Peyer's patch (tissue), 4 donors: ENCODE measurements around the gene SLC23A3. TPM values are rescaled to one million over a fixed set of nuclear protein-coding genes. Genes with fewer than 3 reads are reported as not detected.

ENCODE experiments used
- DNase-seq, 3 donors: peaks; one replicate each; pipeline ENCODE4 v3.0.0-alpha.2; 2017 to 2019
- H3K27ac ChIP-seq, 4 donors: fragments of 200-600 bp; sonication (generic); one replicate each; pipeline ENCODE4 v1.5.1; 2016 to 2019
- H3K27me3 ChIP-seq, 2 donors: fragments of 200-600 bp; sonication (generic); one replicate each; pipeline ENCODE4 v1.5.1; 2019
- H3K36me3 ChIP-seq, 3 donors: fragments of 200-600 bp; sonication (generic); one replicate each; pipeline ENCODE4 v1.5.1; 2016 to 2019
- H3K4me1 ChIP-seq, 4 donors: fragments of 200-600 bp; sonication (generic); one replicate each; pipeline ENCODE4 v1.5.1; 2016 to 2019
- H3K4me3 ChIP-seq, 4 donors: fragments of 200-600 bp; sonication (generic); 1 replicate in 3 of 4; 2 replicates in 1 of 4; pipeline ENCODE4 v1.5.1; 2016 to 2019; ENCODE audit warnings: mild to moderate bottlenecking in 1 of 4
- H3K9me3 ChIP-seq, 4 donors: fragments of 200-600 bp; sonication (generic); one replicate each; pipeline ENCODE4 v1.5.1; 2016 to 2019; ENCODE audit warnings: mild to moderate bottlenecking in 1 of 4
- CTCF ChIP-seq, 6 experiments: fragments of 450-650 bp in 4 of 6; fragments of 200-600 bp in 2 of 6; sonication (generic) in 1 of 6; IDR thresholded peaks; one replicate each; pipeline ENCODE4 v1.5.1; 2017 to 2019; ENCODE audit warnings: antibody characterized with exemption in 6 of 6, mild to moderate bottlenecking in 3 of 6, moderate library complexity in 1 of 6
- POLR2A ChIP-seq, 2 donors: fragments of 450-650 bp; IDR thresholded peaks; one replicate each; pipeline ENCODE4 v1.5.1; 2017; ENCODE audit warnings: antibody characterized with exemption in 2 of 2, mild to moderate bottlenecking in 2 of 2, moderate library complexity in 2 of 2
- total RNA-seq, 4 donors: library from RNA; depleted of rRNA; stranded (reverse); fragments of >200 nt; gene quantifications; one replicate each; pipeline ENCODE4 v1.1.0, GENCODE V29; 2016

SLC23A3 gene
- total RNA-seq, 4 donors from 2014 or later, result 5.0 to 111 (median 62.8) TPM

DNA sequence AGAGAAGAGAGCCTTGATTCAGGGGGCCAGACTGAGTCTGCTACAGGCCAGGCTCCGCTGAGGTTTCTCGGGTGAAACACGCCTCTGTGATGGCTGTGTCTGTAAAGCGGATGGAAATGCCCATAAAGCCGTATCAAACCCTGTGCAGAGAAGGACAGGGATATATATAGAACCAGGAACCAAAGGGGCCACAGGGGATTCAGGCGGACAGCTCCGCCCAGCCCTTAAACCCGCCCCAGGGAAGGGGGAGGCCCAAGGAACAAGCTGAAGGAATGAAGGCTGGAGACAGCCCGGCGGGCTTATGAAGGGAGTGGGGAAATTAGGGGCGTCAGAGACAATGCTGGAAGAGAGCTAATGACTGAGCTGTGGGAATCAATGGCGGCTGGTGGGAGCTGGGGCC lies 51.3 kb downstream of the SLC23A3 start:
- TF ChIP-seq CTCF (IDR thresholded peaks at IDR 0.05) (no peak), POLR2A (IDR thresholded peaks at IDR 0.05) (no peak)
- peaks cover 0 to 5% (median 0%) of the 10 kb centered on the region in 3 donors for H3K36me3 ChIP-seq
- H3K4me3 ChIP-seq, result no peak overlapping the region
- DNase-seq, result no peak
- peaks cover 0 to 25% (median 0%) of the 10 kb centered on the region in 4 donors for H3K4me1 ChIP-seq
- no peaks in the 10 kb centered on the region for H3K27me3 ChIP-seq
- H3K27ac ChIP-seq, result no peak overlapping the region
- H3K9me3 ChIP-seq, result no peaks in the 10 kb centered on the region

- Histone ChIP-seq H3K27ac (peak overlapping the region in 1 of 4 donors; percentile 26), H3K27me3 (no peaks in the 10 kb centered on the region), H3K4me1 (peaks cover 0 to 31% (median 0%) of the 10 kb centered on the region in 4 donors), H3K36me3 (peaks cover 0 to 5% (median 0%) of the 10 kb centered on the region in 3 donors), H3K9me3 (no peaks in the 10 kb centered on the region), H3K4me3 (no peak overlapping the region)
- peak in 3 of 6 experiments; percentile 26 to 29 (median 27) for TF ChIP-seq CTCF (IDR thresholded peaks at IDR 0.05)
- no peak for TF ChIP-seq POLR2A (IDR thresholded peaks at IDR 0.05)
- no peak for DNase-seq
These were observed 52.8 kb downstream of the SLC23A3 start for GRCh38 chr2:219116776-219117646.

DNA sequence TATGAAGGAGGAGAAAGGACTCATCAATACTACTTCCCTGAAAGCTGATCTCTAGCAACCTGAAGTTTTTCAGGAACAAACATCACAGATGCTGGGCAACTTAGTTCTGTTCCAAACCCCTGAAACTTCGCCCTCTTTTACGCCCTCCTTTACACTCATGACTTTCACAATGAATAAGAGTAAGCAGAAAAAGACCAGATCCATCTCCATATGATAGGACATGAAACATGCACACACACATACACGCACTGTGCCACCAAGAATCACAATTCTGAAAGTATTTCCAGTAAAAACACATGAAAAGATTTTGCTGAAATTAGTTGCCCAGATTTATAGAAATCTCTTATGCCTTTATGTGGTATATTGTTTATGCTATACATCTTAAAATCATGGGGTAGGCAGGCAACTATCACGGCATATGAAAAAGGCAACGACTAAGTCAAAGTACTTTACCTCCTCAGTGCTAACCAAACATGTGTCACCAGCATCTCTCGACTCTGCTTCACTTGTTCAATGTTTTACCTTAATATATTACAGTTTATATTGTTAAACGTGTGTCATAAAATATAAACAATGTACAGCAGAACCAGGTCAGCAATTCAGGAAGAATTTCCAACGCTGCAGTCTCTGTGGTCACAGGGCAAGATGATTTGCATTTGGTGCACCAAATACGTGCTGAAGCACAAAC lies 57.0 kb downstream of the SLC23A3 start:
- Histone ChIP-seq H3K27me3 (no peaks in the 10 kb centered on the region), H3K4me1 (peaks cover 0 to 62% (median 0%) of the 10 kb centered on the region in 4 donors), H3K9me3 (no peaks in the 10 kb centered on the region), H3K4me3 (no peak overlapping the region), H3K27ac (peak overlapping the region in 2 of 4 donors; percentile 29 to 42), H3K36me3 (peaks cover 0 to 5% (median 0%) of the 10 kb centered on the region in 3 donors)
- no peak for DNase-seq
- TF ChIP-seq POLR2A (IDR thresholded peaks at IDR 0.05) (peak in 1 of 2 donors; percentile 23), CTCF (IDR thresholded peaks at IDR 0.05) (no peak)

DNA sequence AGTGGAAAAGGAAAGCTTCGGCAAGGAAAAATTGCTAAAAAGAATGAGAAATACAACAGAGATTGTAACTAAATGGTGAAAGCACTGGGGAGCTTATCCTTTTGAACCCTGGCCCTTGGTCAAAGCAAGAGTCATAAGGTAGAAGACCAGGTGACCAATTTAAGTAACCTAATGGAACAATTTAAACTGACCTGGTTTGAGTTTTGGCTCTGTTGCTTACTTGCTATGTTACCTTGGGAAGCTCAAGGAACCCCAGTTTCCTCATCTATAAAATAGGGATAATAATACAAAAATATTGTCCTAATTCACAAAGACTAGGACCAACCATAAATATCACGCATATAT lies 57.8 kb downstream of the SLC23A3 start:
- Histone ChIP-seq H3K4me1 (peaks cover 0 to 59% (median 0%) of the 10 kb centered on the region in 4 donors), H3K27me3 (no peaks in the 10 kb centered on the region), H3K4me3 (no peak overlapping the region), H3K9me3 (no peaks in the 10 kb centered on the region), H3K36me3 (peaks cover 0 to under 1% (median 0%) of the 10 kb centered on the region in 3 donors), H3K27ac (peak overlapping the region in 2 of 4 donors; percentile 29 to 42)
- no peak for DNase-seq
- TF ChIP-seq CTCF (IDR thresholded peaks at IDR 0.05) (no peak), POLR2A (IDR thresholded peaks at IDR 0.05) (no peak)

Other genes starting within 250 kb of the SLC23A3 start
- 1 to 10 TPM in 1 of 4 donors, under 1 TPM in 2, not detected in 1; 0.54 to 1.1 (median 0.95) TPM for gene CDK5R2, start 210.4 kb downstream of the SLC23A3 start, total RNA-seq
- 1 to 10 TPM in 3 of 4 donors, not detected in 1; 3.2 to 6.7 (median 5.1) TPM for gene FEV, start 184.8 kb downstream of the SLC23A3 start, total RNA-seq
- 10 to 100 TPM in 1 of 4 donors, 1 to 10 TPM in 2, not detected in 1; 2.4 to 14.2 (median 9.4) TPM for gene CRYBA2, start 176.6 kb downstream of the SLC23A3 start, total RNA-seq
- 1 to 10 TPM in 2 of 4 donors, not detected in 2; 1.5 to 3.6 TPM for gene CFAP65, start 128.5 kb downstream of the SLC23A3 start, total RNA-seq
- gene IHH, start 109.1 kb downstream of the SLC23A3 start, total RNA-seq, result 100 to 1,000 TPM in 1 of 4 donors, 10 to 100 TPM in 3; 14.0 to 124 (median 71.1) TPM
- 10 to 100 TPM; 28.1 to 91.6 (median 67.2) TPM for gene NHEJ1, start 9.2 kb downstream of the SLC23A3 start, total RNA-seq
- gene CNPPD1, start 6.9 kb upstream of the SLC23A3 start, total RNA-seq, result 10 to 100 TPM; 14.0 to 94.0 (median 77.4) TPM
- gene RETREG2, start 8.2 kb upstream of the SLC23A3 start, total RNA-seq, result 10 to 100 TPM; 44.6 to 80.3 (median 76.2) TPM
- gene ZFAND2B, start 36.8 kb upstream of the SLC23A3 start, total RNA-seq, result 100 to 1,000 TPM in 3 of 4 donors, 10 to 100 TPM in 1; 43.7 to 129 (median 112) TPM
- 10 to 100 TPM; 18.0 to 42.1 (median 33.3) TPM for gene ABCB6, start 48.9 kb upstream of the SLC23A3 start, total RNA-seq
- gene ATG9A, start 59.6 kb upstream of the SLC23A3 start, total RNA-seq, result 100 to 1,000 TPM in 1 of 4 donors, 10 to 100 TPM in 3; 23.1 to 107 (median 96.0) TPM
- gene ANKZF1, start 59.8 kb upstream of the SLC23A3 start, total RNA-seq, result 100 to 1,000 TPM in 3 of 4 donors, 10 to 100 TPM in 1; 79.9 to 338 (median 164) TPM
- 1 to 10 TPM in 3 of 4 donors, not detected in 1; 2.7 to 9.5 (median 7.0) TPM for gene GLB1L, start 75.4 kb upstream of the SLC23A3 start, total RNA-seq
- gene STK16, start 75.5 kb upstream of the SLC23A3 start, total RNA-seq, result 10 to 100 TPM; 19.4 to 27.1 (median 24.3) TPM
- gene TUBA4B, start 83.2 kb upstream of the SLC23A3 start, total RNA-seq, result not detected
- 100 to 1,000 TPM in 3 of 4 donors, 10 to 100 TPM in 1; 49.5 to 137 (median 129) TPM for gene TUBA4A, start 83.9 kb upstream of the SLC23A3 start, total RNA-seq
- 10 to 100 TPM; 34.7 to 69.4 (median 58.3) TPM for gene DNAJB2, start 109.3 kb upstream of the SLC23A3 start, total RNA-seq
- 1 to 10 TPM in 2 of 4 donors, under 1 TPM in 1, not detected in 1; 0.88 to 4.9 (median 2.3) TPM for gene PTPRN, start 139.4 kb upstream of the SLC23A3 start, total RNA-seq
- gene RESP18, start 162.7 kb upstream of the SLC23A3 start, total RNA-seq, result not detected
- gene DNPEP, start 217.9 kb upstream of the SLC23A3 start, total RNA-seq, result 100 to 1,000 TPM in 3 of 4 donors, 10 to 100 TPM in 1; 90.8 to 180 (median 177) TPM
- 100 to 1,000 TPM in 2 of 4 donors, 10 to 100 TPM in 2; 82.0 to 574 (median 112) TPM for gene DES, start 248.3 kb upstream of the SLC23A3 start, total RNA-seq